Astrocyte (in vitro differentiated cells and primary cell): Measurements from ENCODE around the gene FABP1.

Experiments
- CTCF ChIP-seq: IDR thresholded peaks from 2 replicates; pipeline ENCODE4 v1.5.1; 2011; ENCODE audit warnings: low read depth, mild to moderate bottlenecking, inconsistent platforms, low read length, moderate library complexity; ENCODE audit not compliant: insufficient read depth
- EZH2 ChIP-seq: IDR thresholded peaks from 2 replicates; pipeline ENCODE4 v1.6.1; 2012; ENCODE audit warnings: mild to moderate bottlenecking, low read length, inconsistent platforms; ENCODE audit not compliant: insufficient read depth

- TF ChIP-seq CTCF (no peak), EZH2 (no peak)
Measured at GRCh38 chr2:88144914-88145497, 17.1 kb upstream of the FABP1 start.
